Measurements from ENCODE around the gene HCRTR2. TPM values are rescaled to one million over a fixed set of nuclear protein-coding genes. Genes with fewer than 3 reads are reported as not detected.
"Not testable (repeated sequence)": the region's sequence is repeated elsewhere in the genome, so short reads cannot be mapped to it uniquely, and the experiment has no call there.

HCRTR2 gene
- total RNA-seq, 1 donor from 2014 or later, result not detected

DNA sequence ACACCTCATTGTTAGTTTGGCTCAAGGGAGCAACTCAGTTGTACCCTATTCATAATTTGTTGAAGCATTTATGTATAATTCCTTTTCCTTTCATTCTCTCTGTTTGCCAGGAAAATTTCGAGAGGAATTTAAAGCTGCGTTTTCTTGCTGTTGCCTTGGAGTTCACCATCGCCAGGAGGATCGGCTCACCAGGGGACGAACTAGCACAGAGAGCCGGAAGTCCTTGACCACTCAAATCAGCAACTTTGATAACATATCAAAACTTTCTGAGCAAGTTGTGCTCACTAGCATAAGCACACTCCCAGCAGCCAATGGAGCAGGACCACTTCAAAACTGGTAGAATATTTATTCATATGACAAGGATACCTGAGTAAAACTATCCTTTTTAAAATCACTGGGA, 107.8 kb downstream of the HCRTR2 start:
- TF ChIP-seq, protein P1, sequence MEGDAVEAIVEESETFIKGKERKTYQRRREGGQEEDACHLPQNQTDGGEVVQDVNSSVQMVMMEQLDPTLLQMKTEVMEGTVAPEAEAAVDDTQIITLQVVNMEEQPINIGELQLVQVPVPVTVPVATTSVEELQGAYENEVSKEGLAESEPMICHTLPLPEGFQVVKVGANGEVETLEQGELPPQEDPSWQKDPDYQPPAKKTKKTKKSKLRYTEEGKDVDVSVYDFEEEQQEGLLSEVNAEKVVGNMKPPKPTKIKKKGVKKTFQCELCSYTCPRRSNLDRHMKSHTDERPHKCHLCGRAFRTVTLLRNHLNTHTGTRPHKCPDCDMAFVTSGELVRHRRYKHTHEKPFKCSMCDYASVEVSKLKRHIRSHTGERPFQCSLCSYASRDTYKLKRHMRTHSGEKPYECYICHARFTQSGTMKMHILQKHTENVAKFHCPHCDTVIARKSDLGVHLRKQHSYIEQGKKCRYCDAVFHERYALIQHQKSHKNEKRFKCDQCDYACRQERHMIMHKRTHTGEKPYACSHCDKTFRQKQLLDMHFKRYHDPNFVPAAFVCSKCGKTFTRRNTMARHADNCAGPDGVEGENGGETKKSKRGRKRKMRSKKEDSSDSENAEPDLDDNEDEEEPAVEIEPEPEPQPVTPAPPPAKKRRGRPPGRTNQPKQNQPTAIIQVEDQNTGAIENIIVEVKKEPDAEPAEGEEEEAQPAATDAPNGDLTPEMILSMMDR (IDR thresholded peaks at IDR 0.05), result no peak
- no peak for DNase-seq
- no peaks in the 10 kb centered on the region for H3K27me3 ChIP-seq
- no peaks in the 10 kb centered on the region for H3K4me1 ChIP-seq
- no peaks in the 10 kb centered on the region for H3K9me3 ChIP-seq
- no peaks in the 10 kb centered on the region for H3K36me3 ChIP-seq
- intact Hi-C loops (cut with DNase I), result no loop called here
- no peak overlapping the region for H3K27ac ChIP-seq
- H3K4me3 ChIP-seq, result no peak overlapping the region
- ATAC-seq, result peak; percentile 74

DNA sequence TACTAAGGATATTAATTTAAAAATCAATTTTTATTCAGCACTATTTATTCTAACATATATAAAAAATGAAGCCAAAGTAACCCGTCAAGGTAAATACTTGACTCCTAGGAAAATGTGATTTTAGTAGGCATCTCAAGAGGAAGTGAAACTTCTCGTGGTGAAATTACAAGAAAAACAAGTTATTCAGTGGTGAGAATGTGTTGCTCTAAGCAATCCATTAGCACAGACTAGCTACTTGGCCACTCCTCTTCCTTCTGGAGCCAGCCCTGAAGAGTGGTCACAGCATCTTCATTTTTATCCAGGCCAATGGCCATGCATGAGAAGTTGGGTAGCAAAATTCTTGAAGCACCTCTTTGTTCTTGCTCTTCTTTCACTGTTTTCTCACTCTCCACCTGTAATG, 112.5 kb downstream of the HCRTR2 start:
- Histone ChIP-seq H3K27ac (no peak overlapping the region), H3K27me3 (no peaks in the 10 kb centered on the region), H3K4me1 (no peaks in the 10 kb centered on the region), H3K36me3 (no peaks in the 10 kb centered on the region), H3K9me3 (no peaks in the 10 kb centered on the region), H3K4me3 (no peak overlapping the region)
- ATAC-seq (no peak), DNase-seq (no peak)
- intact Hi-C loops (cut with DNase I), result no loop called here
- TF ChIP-seq, protein P1 (IDR thresholded peaks at IDR 0.05), result no peak

DNA sequence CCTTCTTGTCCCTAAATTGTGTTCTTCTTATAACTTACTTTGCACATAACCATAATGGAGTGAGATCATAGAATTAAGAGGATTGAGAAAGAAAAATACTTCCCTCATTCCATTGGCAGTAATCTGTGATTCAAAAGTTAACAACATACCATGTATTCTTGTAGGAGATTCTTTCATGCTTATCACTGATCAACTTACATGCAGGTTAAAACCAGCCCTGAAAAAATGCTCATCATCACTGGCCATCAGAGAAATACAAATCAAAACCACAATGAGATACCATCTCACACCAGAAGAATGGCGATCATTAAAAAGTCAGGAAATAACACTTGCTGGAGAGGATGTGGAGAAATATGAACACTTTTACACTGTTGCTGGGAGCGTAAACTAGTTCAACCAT, 116.4 kb downstream of the HCRTR2 start:
- ATAC-seq, result no peak
- TF ChIP-seq, protein P1 (IDR thresholded peaks at IDR 0.05), result no peak

DNA sequence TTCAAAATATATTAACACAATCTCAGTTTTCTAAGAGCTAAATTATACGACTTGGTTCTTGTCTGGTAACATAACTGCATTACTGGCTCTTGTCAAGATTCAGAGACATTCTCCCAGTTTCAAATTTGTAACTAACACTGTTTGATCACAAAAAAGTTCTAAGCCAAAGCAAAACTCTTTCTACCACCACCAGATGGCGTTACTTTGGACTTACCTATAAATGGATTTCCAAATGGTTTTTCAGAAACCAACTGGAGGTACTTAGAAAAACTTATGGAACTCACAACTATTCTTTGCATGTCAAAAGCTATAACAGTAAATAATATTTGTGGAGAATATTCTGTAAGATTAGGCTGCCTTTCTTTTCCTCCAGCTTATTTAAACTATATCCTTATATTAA, 118.8 kb downstream of the HCRTR2 start:
- Histone ChIP-seq H3K36me3 (no peaks in the 10 kb centered on the region), H3K4me3 (no peak overlapping the region), H3K9me3 (no peaks in the 10 kb centered on the region), H3K27me3 (no peaks in the 10 kb centered on the region), H3K27ac (no peak overlapping the region), H3K4me1 (no peaks in the 10 kb centered on the region)
- DNase-seq (no peak), ATAC-seq (no peak)
- intact Hi-C loops (cut with DNase I), result no loop called here
- TF ChIP-seq, protein P1 (IDR thresholded peaks at IDR 0.05), result peak; percentile 22

More for the DNA sequence above, 116.4 kb downstream of the HCRTR2 start:
- no peak for DNase-seq
- no peaks in the 10 kb centered on the region for H3K36me3 ChIP-seq
- no peaks in the 10 kb centered on the region for H3K27me3 ChIP-seq
- H3K27ac ChIP-seq, result no peak overlapping the region
- H3K4me1 ChIP-seq, result no peaks in the 10 kb centered on the region
- H3K9me3 ChIP-seq, result no peaks in the 10 kb centered on the region
- H3K4me3 ChIP-seq, result no peak overlapping the region
- intact Hi-C loops (cut with DNase I), result no loop called here

DNA sequence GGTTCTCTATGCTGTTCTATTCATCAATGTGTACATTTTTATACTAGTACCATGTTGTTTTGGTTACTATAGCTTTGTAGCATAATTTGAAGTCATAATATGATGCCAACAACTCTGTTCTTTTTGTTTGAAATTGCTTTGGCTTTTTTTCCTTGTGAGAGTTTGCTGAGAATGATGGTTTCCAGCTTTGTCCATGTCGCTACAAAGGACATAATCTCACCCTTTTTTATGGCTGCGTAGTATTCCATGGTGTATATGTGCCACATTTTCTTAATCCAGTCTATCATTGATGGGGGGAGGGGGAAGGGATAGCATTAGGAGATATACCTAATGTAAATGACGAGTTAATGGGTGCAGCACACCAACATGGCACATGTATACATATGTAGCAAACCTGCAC, 122.9 kb downstream of the HCRTR2 start:
- H3K27ac ChIP-seq; intact Hi-C loops (cut with DNase I); ATAC-seq; H3K36me3 ChIP-seq; H3K27me3 ChIP-seq; DNase-seq; H3K4me3 ChIP-seq; H3K9me3 ChIP-seq; H3K4me1 ChIP-seq: not testable (repeated sequence)

DNA sequence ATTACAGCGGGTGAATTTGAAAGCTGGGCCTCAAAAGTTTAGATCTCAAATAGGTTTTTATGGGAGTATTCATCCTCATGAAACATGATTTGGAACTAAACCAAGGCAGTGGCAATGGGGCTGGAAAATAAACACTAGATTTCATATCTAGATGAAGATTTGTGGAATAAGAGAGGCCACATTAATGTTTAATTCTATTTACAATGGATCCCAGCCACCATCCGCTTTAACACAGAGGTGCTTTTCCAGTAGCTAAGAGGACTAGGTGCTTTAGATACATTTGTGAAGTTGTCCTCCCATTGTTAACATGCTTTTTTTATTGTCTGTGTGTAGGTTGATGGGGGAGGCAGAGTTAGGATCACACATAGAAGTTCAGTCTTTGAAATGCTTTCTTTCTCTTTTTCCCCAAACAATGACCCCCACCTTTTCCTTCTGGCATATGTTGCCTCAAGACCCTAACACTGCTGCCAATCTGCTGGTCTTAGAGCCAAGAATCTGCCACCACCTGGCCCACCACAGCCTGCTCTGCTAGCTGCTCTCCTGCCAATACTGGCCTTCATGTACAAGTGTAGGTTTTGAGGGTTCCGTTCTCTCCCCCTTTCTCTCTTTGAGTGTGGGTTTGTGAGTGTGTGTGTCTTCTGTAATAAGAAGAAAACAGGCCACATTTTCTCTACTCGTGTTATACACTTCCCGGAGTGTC, 125.1 kb downstream of the HCRTR2 start:
- Histone ChIP-seq H3K4me3 (no peak overlapping the region), H3K36me3 (no peaks in the 10 kb centered on the region), H3K4me1 (no peaks in the 10 kb centered on the region), H3K27me3 (no peaks in the 10 kb centered on the region), H3K27ac (no peak overlapping the region), H3K9me3 (no peaks in the 10 kb centered on the region)
- DNase-seq, result no peak
- no peak for ATAC-seq
- TF ChIP-seq, protein P1 (IDR thresholded peaks at IDR 0.05), result no peak
- intact Hi-C loops (cut with DNase I), result no loop called here

Measured in upper lobe of right lung (tissue), 1 donor.